ENCODE results near the gene ERBIN.

Gene ERBIN

DNA sequence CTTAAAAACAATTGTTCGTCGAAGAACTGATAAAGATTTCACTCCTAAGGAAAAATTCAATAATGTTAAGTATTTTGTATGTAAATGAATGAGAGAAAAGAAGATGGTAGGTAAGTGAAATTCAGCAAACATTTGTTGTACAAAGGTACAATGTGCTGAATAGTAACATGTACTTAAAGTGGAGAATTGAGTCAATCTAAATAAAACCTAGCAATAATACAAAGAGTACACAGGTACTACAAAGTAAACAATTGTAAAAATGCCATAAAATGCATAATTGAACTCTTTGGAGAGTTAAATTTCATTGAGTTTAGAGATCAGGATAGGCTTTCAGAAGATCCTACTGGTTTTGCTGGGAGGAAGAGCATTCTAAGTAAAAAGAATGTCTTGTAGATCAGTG lies 82.9 kb downstream of the ERBIN start:
- no peak overlapping the region for H3K9ac ChIP-seq (ENCODE audit: low read depth, low read length)
- no peak overlapping the region for H3K4me3 ChIP-seq (ENCODE audit: low read depth in 1 of 2, low read length in 2 of 2)
- peaks cover 41% of the 10 kb centered on the region for H3K36me3 ChIP-seq (ENCODE audit: insufficient read depth, low read length)
- H2AFZ ChIP-seq (ENCODE audit: low read depth, low read length): no peak overlapping the region
- H3K27ac ChIP-seq (ENCODE audit: low read length): no peak overlapping the region
- H3K4me1 ChIP-seq (ENCODE audit: insufficient read depth, low read length): no peaks in the 10 kb centered on the region; the same call in 1 of the 2 replicates
- H3K4me2 ChIP-seq (ENCODE audit: insufficient read depth, low read length): no peak overlapping the region
- peaks cover 18% of the 10 kb centered on the region; the same call in 1 of the 2 replicates for H4K20me1 ChIP-seq (ENCODE audit: insufficient read depth, low read length)
- DNase-seq (no peak), ATAC-seq (ENCODE audit: insufficient read depth, low read depth) (no peak)
- no peak for TF ChIP-seq CTCF (IDR thresholded peaks at IDR 0.05; ENCODE audit: borderline replicate concordance, extremely low read depth, low read length, poor library complexity, severe bottlenecking)
- TF ChIP-seq EZH2 (IDR thresholded peaks at IDR 0.05; ENCODE audit: borderline replicate concordance, low read depth, low read length, severe bottlenecking): no peak
- peaks cover 59% of the 10 kb centered on the region for H3K79me2 ChIP-seq (ENCODE audit: insufficient read depth, low read length)
- H3K27me3 ChIP-seq (ENCODE audit: insufficient read depth, low read length, poor library complexity): no peaks in the 10 kb centered on the region
- H3K9me3 ChIP-seq (ENCODE audit: insufficient read depth, low read length, severe bottlenecking): no peaks in the 10 kb centered on the region

DNA sequence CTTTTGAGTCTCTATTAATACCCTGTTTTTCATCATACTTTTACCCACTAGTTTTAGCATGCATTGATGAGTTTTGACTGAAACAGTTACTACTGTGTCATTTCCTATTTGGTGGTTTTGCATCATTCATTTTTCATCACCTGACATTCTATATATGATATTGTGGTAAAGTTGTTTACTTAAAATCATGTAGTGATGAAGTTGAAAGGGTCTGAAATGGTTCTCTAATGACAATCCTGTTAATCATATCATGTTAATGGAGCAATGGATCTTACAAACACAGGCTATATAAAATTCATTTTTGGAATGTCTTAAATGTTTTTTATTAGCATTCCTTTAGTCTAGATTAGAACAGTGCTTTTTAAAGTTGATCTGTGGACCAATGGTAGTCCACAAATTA lies 84.1 kb downstream of the ERBIN start:
- no peak for TF ChIP-seq EZH2 (IDR thresholded peaks at IDR 0.05; ENCODE audit: borderline replicate concordance, low read depth, low read length, severe bottlenecking)

DNA sequence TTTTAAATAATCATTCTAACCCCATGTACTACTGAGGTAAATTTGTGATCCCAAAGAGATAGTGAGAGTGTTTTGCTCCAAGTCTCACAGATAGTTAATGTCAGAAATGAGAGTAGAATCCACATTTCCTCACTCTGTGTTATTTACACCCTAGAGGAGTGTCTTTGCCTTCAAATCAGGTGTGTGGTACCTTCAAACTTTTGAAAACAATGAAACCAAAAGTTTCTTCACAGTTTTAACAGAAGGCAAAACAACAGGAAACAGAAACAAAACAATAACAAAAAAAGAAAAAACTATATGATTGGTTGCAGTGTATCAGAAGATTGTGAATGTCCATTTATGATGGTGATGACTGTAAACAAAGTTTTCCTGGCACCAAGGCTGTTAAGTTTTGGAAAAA lies 85.9 kb downstream of the ERBIN start:
- H3K4me3 ChIP-seq (ENCODE audit: low read depth in 1 of 2, low read length in 2 of 2): no peak overlapping the region
- DNase-seq: no peak

More for the DNA sequence above, 84.1 kb downstream of the ERBIN start:
- Histone ChIP-seq H3K4me2 (ENCODE audit: insufficient read depth, low read length) (no peak overlapping the region), H3K27me3 (ENCODE audit: insufficient read depth, low read length, poor library complexity) (no peaks in the 10 kb centered on the region), H3K4me1 (ENCODE audit: insufficient read depth, low read length) (no peaks in the 10 kb centered on the region), H2AFZ (ENCODE audit: low read depth, low read length) (no peak overlapping the region), H3K4me3 (ENCODE audit: low read depth in 1 of 2, low read length in 2 of 2) (no peak overlapping the region), H3K79me2 (ENCODE audit: insufficient read depth, low read length) (peaks cover 53% of the 10 kb centered on the region), H3K9me3 (ENCODE audit: insufficient read depth, low read length, severe bottlenecking) (no peaks in the 10 kb centered on the region), H4K20me1 (ENCODE audit: insufficient read depth, low read length) (peaks cover 10% of the 10 kb centered on the region; the same call in 1 of the 2 replicates), H3K9ac (ENCODE audit: low read depth, low read length) (no peak overlapping the region), H3K27ac (ENCODE audit: low read length) (no peak overlapping the region), H3K36me3 (ENCODE audit: insufficient read depth, low read length) (peaks cover 37% of the 10 kb centered on the region)
- ATAC-seq (ENCODE audit: insufficient read depth, low read depth): no peak
- DNase-seq: no peak

DNA sequence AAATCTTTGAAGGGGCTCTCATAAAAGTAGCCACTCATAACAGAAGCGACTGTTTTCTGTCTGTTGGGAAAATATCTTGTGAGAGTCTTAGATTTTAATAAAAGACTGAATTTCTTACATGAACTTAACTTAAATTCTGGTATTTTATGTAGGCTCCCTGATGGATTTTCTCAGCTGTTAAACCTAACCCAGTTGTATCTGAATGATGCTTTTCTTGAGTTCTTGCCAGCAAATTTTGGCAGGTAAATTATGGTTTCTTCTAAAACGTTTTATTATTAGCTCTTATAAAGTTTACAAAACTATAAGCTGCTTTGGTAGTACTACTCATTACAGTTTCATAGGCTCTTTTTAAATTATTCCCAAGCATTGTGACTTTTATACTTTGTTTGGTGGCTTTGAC lies 87.0 kb downstream of the ERBIN start:
- Histone ChIP-seq H3K9ac (ENCODE audit: low read depth, low read length) (no peak overlapping the region), H4K20me1 (ENCODE audit: insufficient read depth, low read length) (peaks cover 22% of the 10 kb centered on the region; the same call in 1 of the 2 replicates)
- TF ChIP-seq CTCF (IDR thresholded peaks at IDR 0.05; ENCODE audit: borderline replicate concordance, extremely low read depth, low read length, poor library complexity, severe bottlenecking) (no peak), EZH2 (IDR thresholded peaks at IDR 0.05; ENCODE audit: borderline replicate concordance, low read depth, low read length, severe bottlenecking) (no peak)

More for the DNA sequence above, 85.9 kb downstream of the ERBIN start:
- Histone ChIP-seq H3K4me2 (ENCODE audit: insufficient read depth, low read length) (no peak overlapping the region), H3K79me2 (ENCODE audit: insufficient read depth, low read length) (peaks cover 63% of the 10 kb centered on the region), H3K27ac (ENCODE audit: low read length) (no peak overlapping the region), H4K20me1 (ENCODE audit: insufficient read depth, low read length) (peaks cover 15% of the 10 kb centered on the region; the same call in 1 of the 2 replicates), H3K9ac (ENCODE audit: low read depth, low read length) (no peak overlapping the region), H3K4me1 (ENCODE audit: insufficient read depth, low read length) (no peaks in the 10 kb centered on the region), H2AFZ (ENCODE audit: low read depth, low read length) (no peak overlapping the region), H3K9me3 (ENCODE audit: insufficient read depth, low read length, severe bottlenecking) (no peaks in the 10 kb centered on the region), H3K27me3 (ENCODE audit: insufficient read depth, low read length, poor library complexity) (no peaks in the 10 kb centered on the region), H3K36me3 (ENCODE audit: insufficient read depth, low read length) (peaks cover 47% of the 10 kb centered on the region)
- TF ChIP-seq CTCF (IDR thresholded peaks at IDR 0.05; ENCODE audit: borderline replicate concordance, extremely low read depth, low read length, poor library complexity, severe bottlenecking) (no peak), EZH2 (IDR thresholded peaks at IDR 0.05; ENCODE audit: borderline replicate concordance, low read depth, low read length, severe bottlenecking) (no peak)
- no peak for ATAC-seq (ENCODE audit: insufficient read depth, low read depth)

More for the DNA sequence above, 87.0 kb downstream of the ERBIN start:
- Histone ChIP-seq H2AFZ (ENCODE audit: low read depth, low read length) (no peak overlapping the region), H3K79me2 (ENCODE audit: insufficient read depth, low read length) (peaks cover 63% of the 10 kb centered on the region), H3K4me3 (ENCODE audit: low read depth in 1 of 2, low read length in 2 of 2) (no peak overlapping the region), H3K9me3 (ENCODE audit: insufficient read depth, low read length, severe bottlenecking) (no peaks in the 10 kb centered on the region), H3K4me1 (ENCODE audit: insufficient read depth, low read length) (no peaks in the 10 kb centered on the region), H3K27me3 (ENCODE audit: insufficient read depth, low read length, poor library complexity) (no peaks in the 10 kb centered on the region), H3K36me3 (ENCODE audit: insufficient read depth, low read length) (peaks cover 47% of the 10 kb centered on the region), H3K4me2 (ENCODE audit: insufficient read depth, low read length) (no peak overlapping the region), H3K27ac (ENCODE audit: low read length) (no peak overlapping the region)
- DNase-seq: no peak
- ATAC-seq (ENCODE audit: insufficient read depth, low read depth): no peak

Data from DND-41 (cell line).